ENCODE data around the gene IFITM5. TPM values are rescaled to one million over a fixed set of nuclear protein-coding genes. Genes with fewer than 3 reads are reported as not detected.

Gene IFITM5
- total and polyA plus RNA-seq, 2 experiments from 2014 or later = not detected

DNA sequence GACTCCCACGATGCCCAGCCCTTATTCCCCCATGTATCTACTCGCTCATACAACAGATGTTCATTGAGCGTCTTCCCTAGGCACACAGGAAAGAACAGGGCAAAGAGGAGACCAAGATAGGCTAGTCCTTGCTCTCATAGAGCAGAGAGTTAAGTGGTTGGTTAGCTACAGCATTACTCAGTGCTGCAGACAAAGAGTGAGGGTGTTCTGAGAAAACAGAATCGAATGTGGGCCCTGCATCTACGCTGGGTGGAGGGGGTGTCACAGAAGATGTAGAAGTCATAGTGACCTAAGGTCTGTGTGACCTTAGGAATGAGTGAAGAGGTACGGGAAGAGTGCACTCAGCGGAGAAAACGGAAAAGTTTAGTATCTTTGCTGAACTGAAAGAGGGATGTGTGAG is 50.3 kb downstream of the IFITM5 start:
- no peak for TF ChIP-seq EZH2phosphoT487 (IDR thresholded peaks at IDR 0.05; ENCODE audit: insufficient read depth, low read depth)
- TF ChIP-seq EZH2 (IDR thresholded peaks at IDR 0.05; ENCODE audit: insufficient read depth, poor library complexity, severe bottlenecking) = no peak
- Histone ChIP-seq H3K9ac (no peak overlapping the region), H3K4me2 (ENCODE audit: unreplicated experiment) (no peak overlapping the region), H3K9me2 (ENCODE audit: insufficient read depth) (no peaks in the 10 kb centered on the region), H3K9me3 (ENCODE audit: low read depth) (no peaks in the 10 kb centered on the region), H3K79me2 (ENCODE audit: insufficient read depth) (peaks cover 25% of the 10 kb centered on the region), H3K36me3 (ENCODE audit: low read depth) (peaks cover 58% of the 10 kb centered on the region), H3K27me3 (replicated peaks; ENCODE audit: insufficient read depth) (no peaks in the 10 kb centered on the region), H3K4me3 (no peak overlapping the region), H3K4me1 (ENCODE audit: insufficient read depth) (no peaks in the 10 kb centered on the region), H3F3A (ENCODE audit: insufficient read depth) (0 out of 2 replicates have a peak, but pooled peaks cover 6% of the 10 kb centered on the region), H2AFZ (no peak overlapping the region), H4K20me1 (ENCODE audit: insufficient read depth) (no peaks in the 10 kb centered on the region), H3K27ac (no peak overlapping the region)
- 62 to 63% methylated on average over 8 of the region's 8 CpGs for WGBS, 2 experiments (ENCODE audit: low coverage in 1 of 2, low lambda C conversion rate in 2 of 2, missing lambda C conversion rate in 2 of 2)
- in situ Hi-C loops (cut with MboI) = no loop called here
- no peak for DNase-seq

Small RNA genes within 50 kb of the gene (small RNA-seq; reads per million reads assigned to genes)
- not detected for gene AC136475.6 (ENCODE audit: low read depth, low replicate concordance)

Other genes starting within 250 kb of the IFITM5 start
- not detected in 2 replicates for gene SCGB1C1, start 106.4 kb downstream of the IFITM5 start, total RNA-seq (2014; rRNA removed; shearing (Covaris generic))
- not detected in 2 replicates for gene SCGB1C1, start 106.4 kb downstream of the IFITM5 start, polyA plus RNA-seq (2016; fragmentation: Nextera tagmentation; extraction: Ambion mirVana)
- 25.7 and 27.2 TPM in 2 replicates for gene BET1L, start 92.1 kb downstream of the IFITM5 start, total RNA-seq (2014; rRNA removed; shearing (Covaris generic))
- gene BET1L, start 92.1 kb downstream of the IFITM5 start, polyA plus RNA-seq (2016; fragmentation: Nextera tagmentation; extraction: Ambion mirVana) = 76.6 and 78.5 TPM in 2 replicates
- 220 and 226 TPM in 2 replicates for gene RIC8A, start 91.8 kb downstream of the IFITM5 start, total RNA-seq (2014; rRNA removed; shearing (Covaris generic))
- 121 and 132 TPM in 2 replicates for gene RIC8A, start 91.8 kb downstream of the IFITM5 start, polyA plus RNA-seq (2016; fragmentation: Nextera tagmentation; extraction: Ambion mirVana)
- gene SIRT3, start 63.2 kb downstream of the IFITM5 start, total RNA-seq (2014; rRNA removed; shearing (Covaris generic)) = 10.5 and 15.5 TPM in 2 replicates
- gene SIRT3, start 63.2 kb downstream of the IFITM5 start, polyA plus RNA-seq (2016; fragmentation: Nextera tagmentation; extraction: Ambion mirVana) = 12.3 and 14.9 TPM in 2 replicates
- gene PSMD13, start 62.5 kb downstream of the IFITM5 start, total RNA-seq (2014; rRNA removed; shearing (Covaris generic)) = 127 and 145 TPM in 2 replicates
- 188 and 193 TPM in 2 replicates for gene PSMD13, start 62.5 kb downstream of the IFITM5 start, polyA plus RNA-seq (2016; fragmentation: Nextera tagmentation; extraction: Ambion mirVana)
- not detected in 2 replicates for gene NLRP6, start 21.1 kb downstream of the IFITM5 start, total RNA-seq (2014; rRNA removed; shearing (Covaris generic))
- not detected in 2 replicates for gene NLRP6, start 21.1 kb downstream of the IFITM5 start, polyA plus RNA-seq (2016; fragmentation: Nextera tagmentation; extraction: Ambion mirVana)
- gene PGGHG, start 10.4 kb downstream of the IFITM5 start, total RNA-seq (2014; rRNA removed; shearing (Covaris generic)) = 14.2 and 23.1 TPM in 2 replicates
- gene PGGHG, start 10.4 kb downstream of the IFITM5 start, polyA plus RNA-seq (2016; fragmentation: Nextera tagmentation; extraction: Ambion mirVana) = 4.4 and 4.6 TPM in 2 replicates
- 75.2 and 104 TPM in 2 replicates for gene IFITM2, start 8.3 kb upstream of the IFITM5 start, total RNA-seq (2014; rRNA removed; shearing (Covaris generic))
- 1,025 and 1,029 TPM in 2 replicates for gene IFITM2, start 8.3 kb upstream of the IFITM5 start, polyA plus RNA-seq (2016; fragmentation: Nextera tagmentation; extraction: Ambion mirVana)
- gene IFITM1, start 14.5 kb upstream of the IFITM5 start, total RNA-seq (2014; rRNA removed; shearing (Covaris generic)) = 72.7 and 77.3 TPM in 2 replicates
- 180 and 187 TPM in 2 replicates for gene IFITM1, start 14.5 kb upstream of the IFITM5 start, polyA plus RNA-seq (2016; fragmentation: Nextera tagmentation; extraction: Ambion mirVana)
- 62.5 and 158 TPM in 2 replicates for gene IFITM3, start 21.3 kb upstream of the IFITM5 start, total RNA-seq (2014; rRNA removed; shearing (Covaris generic))
- gene IFITM3, start 21.3 kb upstream of the IFITM5 start, polyA plus RNA-seq (2016; fragmentation: Nextera tagmentation; extraction: Ambion mirVana) = 1,892 and 1,917 TPM in 2 replicates
- 16.5 and 24.7 TPM in 2 replicates for gene B4GALNT4, start 70.0 kb upstream of the IFITM5 start, total RNA-seq (2014; rRNA removed; shearing (Covaris generic))
- 1.9 and 2.3 TPM in 2 replicates for gene B4GALNT4, start 70.0 kb upstream of the IFITM5 start, polyA plus RNA-seq (2016; fragmentation: Nextera tagmentation; extraction: Ambion mirVana)
- gene PKP3, start 94.7 kb upstream of the IFITM5 start, total RNA-seq (2014; rRNA removed; shearing (Covaris generic)) = 1.2 and 4.9 TPM in 2 replicates
- 2.2 and 2.4 TPM in 2 replicates for gene PKP3, start 94.7 kb upstream of the IFITM5 start, polyA plus RNA-seq (2016; fragmentation: Nextera tagmentation; extraction: Ambion mirVana)
- 17.7 and 28.3 TPM in 2 replicates for gene SIGIRR, start 115.5 kb upstream of the IFITM5 start, total RNA-seq (2014; rRNA removed; shearing (Covaris generic))
- 59.5 and 61.1 TPM in 2 replicates for gene SIGIRR, start 115.5 kb upstream of the IFITM5 start, polyA plus RNA-seq (2016; fragmentation: Nextera tagmentation; extraction: Ambion mirVana)
- gene ANO9, start 142.5 kb upstream of the IFITM5 start, total RNA-seq (2014; rRNA removed; shearing (Covaris generic)) = not detected in 2 replicates
- gene ANO9, start 142.5 kb upstream of the IFITM5 start, polyA plus RNA-seq (2016; fragmentation: Nextera tagmentation; extraction: Ambion mirVana) = not detected in 2 replicates
- gene PTDSS2, start 150.8 kb upstream of the IFITM5 start, total RNA-seq (2014; rRNA removed; shearing (Covaris generic)) = 29.2 and 44.1 TPM in 2 replicates
- gene PTDSS2, start 150.8 kb upstream of the IFITM5 start, polyA plus RNA-seq (2016; fragmentation: Nextera tagmentation; extraction: Ambion mirVana) = 20.1 and 22.2 TPM in 2 replicates
- gene RNH1, start 207.7 kb upstream of the IFITM5 start, total RNA-seq (2014; rRNA removed; shearing (Covaris generic)) = 680 and 751 TPM in 2 replicates
- 623 and 664 TPM in 2 replicates for gene RNH1, start 207.7 kb upstream of the IFITM5 start, polyA plus RNA-seq (2016; fragmentation: Nextera tagmentation; extraction: Ambion mirVana)
- 62.1 and 83.7 TPM in 2 replicates for gene HRAS, start 236.1 kb upstream of the IFITM5 start, total RNA-seq (2014; rRNA removed; shearing (Covaris generic))
- 76.9 and 85.3 TPM in 2 replicates for gene HRAS, start 236.1 kb upstream of the IFITM5 start, polyA plus RNA-seq (2016; fragmentation: Nextera tagmentation; extraction: Ambion mirVana)
- 1.3 TPM in 1 of 2 replicates, not detected in the other for gene LRRC56, start 238.0 kb upstream of the IFITM5 start, total RNA-seq (2014; rRNA removed; shearing (Covaris generic))
- gene LRRC56, start 238.0 kb upstream of the IFITM5 start, polyA plus RNA-seq (2016; fragmentation: Nextera tagmentation; extraction: Ambion mirVana) = 0.72 and 0.86 TPM in 2 replicates

Data from GM23248 (cell line).